SU-DHL-6 (cell line): ENCODE data around the gene SP2.

Source experiments
- H2AFZ ChIP-seq: fragments of 200-600 bp; sonication (generic); 2 replicates; pipeline ENCODE4 v1.6.1; 2014; ENCODE audit warnings: low read depth, mild to moderate bottlenecking, moderate library complexity, mixed read lengths, antibody characterized with exemption, low read length; ENCODE audit not compliant: severe bottlenecking
- H3F3A ChIP-seq: fragments of 200-600 bp; shearing (Covaris generic); 2 replicates; pipeline ENCODE4 v1.6.0; 2016; ENCODE audit warnings: antibody characterized with exemption, mild to moderate bottlenecking; ENCODE audit not compliant: insufficient read depth
- H3K27ac ChIP-seq: fragments of 200-600 bp; sonication (generic); 2 replicates; pipeline ENCODE4 v1.5.1; 2016; ENCODE audit warnings: low read depth, mild to moderate bottlenecking, low read length, moderate library complexity, mixed read lengths
- H3K27me3 ChIP-seq: fragments of 200-600 bp; sonication (generic), shearing (Covaris generic); 2 replicates; pipeline ENCODE4 v1.6.0; 2014; ENCODE audit warnings: mild to moderate bottlenecking, low read length
- H3K36me3 ChIP-seq: fragments of 200-600 bp; sonication (generic); 2 replicates; pipeline ENCODE4 v1.6.1; 2014; ENCODE audit warnings: mild to moderate bottlenecking, low read length, mixed read lengths
- H3K4me2 ChIP-seq: fragments of 300-600, 200-600 bp; shearing (Covaris generic), sonication (generic); 2 replicates; pipeline ENCODE4 v1.6.0; 2014; ENCODE audit warnings: low read length, low read depth, mild to moderate bottlenecking; ENCODE audit not compliant: poor library complexity, severe bottlenecking
- H3K4me3 ChIP-seq: fragments of 200-600 bp; sonication (generic); 2 replicates; pipeline ENCODE4 v1.5.1; 2014; ENCODE audit warnings: antibody characterized with exemption, low read length, mild to moderate bottlenecking, mixed read lengths; ENCODE audit not compliant: insufficient read depth, poor library complexity, severe bottlenecking
- H3K79me2 ChIP-seq: fragments of 200-600 bp; sonication (generic); 2 replicates; pipeline ENCODE4 v1.6.1; 2014; ENCODE audit warnings: mild to moderate bottlenecking, low read length, moderate library complexity; ENCODE audit not compliant: insufficient read depth
- H3K9ac ChIP-seq: fragments of 200-600 bp; sonication (generic); 2 replicates; pipeline ENCODE4 v1.7.0; 2014; ENCODE audit warnings: mild to moderate bottlenecking, low read length
- H3K9me2 ChIP-seq: fragments of 200-600 bp; sonication (generic); replicated peaks from 2 replicates; pipeline ENCODE4 v1.6.1; 2014; ENCODE audit warnings: low read length; ENCODE audit not compliant: insufficient read depth
- H3K9me3 ChIP-seq: fragments of 200-600 bp; sonication (generic); 2 replicates; pipeline ENCODE4 v1.6.1; 2014; ENCODE audit warnings: low read length, mixed read lengths; ENCODE audit not compliant: insufficient read depth
- H4K20me1 ChIP-seq: fragments of 200-600 bp; sonication (generic); 2 replicates; pipeline ENCODE4 v1.6.1; 2014; ENCODE audit warnings: low read depth, mild to moderate bottlenecking, antibody characterized with exemption, low read length, moderate library complexity, mixed read lengths
- EZH2phosphoT487 ChIP-seq: fragments of 200-600 bp; sonication (generic), shearing (Covaris generic); conservative IDR thresholded peaks from 2 replicates; pipeline ENCODE4 v1.6.1; 2018; ENCODE audit warnings: mild to moderate bottlenecking, antibody characterized with exemption, low read length, moderate library complexity, mixed read lengths
- TF ChIP-seq, protein P1 (sequence below): fragments of 200-600 bp; sonication (generic); IDR thresholded peaks from one replicate; pipeline ENCODE4 v1.5.1; 2017; ENCODE audit warnings: antibody characterized with exemption, mild to moderate bottlenecking, low read length, moderate library complexity; ENCODE audit not compliant: insufficient read depth, poor library complexity, severe bottlenecking

SP2 gene

DNA sequence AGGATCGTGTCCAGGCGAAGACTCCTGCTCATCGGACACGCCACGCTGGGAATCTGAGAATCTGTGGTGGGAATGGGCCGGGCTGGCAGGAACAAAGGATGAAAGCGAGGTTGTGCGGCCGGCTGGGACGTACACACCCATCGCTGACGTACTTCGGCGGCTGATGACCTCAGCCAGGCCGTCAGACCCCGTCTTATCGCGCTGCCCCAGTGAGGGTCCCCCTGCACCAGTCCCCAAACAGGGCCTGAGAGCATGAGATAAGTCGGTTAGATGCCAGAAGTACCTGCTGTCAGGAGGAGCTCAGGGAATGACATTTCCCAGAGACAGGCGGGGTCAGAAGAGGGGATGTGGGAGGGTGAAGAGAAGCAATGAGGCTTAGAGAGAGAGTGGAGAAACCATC, 29.1 kb upstream of the SP2 start:
- H3K4me3 ChIP-seq: no peak overlapping the region
- H3K79me2 ChIP-seq: no peaks in the 10 kb centered on the region
- H3K9ac ChIP-seq: no peak overlapping the region
- H3K9me3 ChIP-seq: no peaks in the 10 kb centered on the region
- H3K9me2 ChIP-seq: no peaks in the 10 kb centered on the region
- no peaks in the 10 kb centered on the region for H4K20me1 ChIP-seq
- no peak overlapping the region for H3K4me2 ChIP-seq
- H3K27ac ChIP-seq: no peak overlapping the region
- no peaks in the 10 kb centered on the region for H3K36me3 ChIP-seq
- H3K27me3 ChIP-seq: no peaks in the 10 kb centered on the region
- no peak for TF ChIP-seq EZH2phosphoT487
- TF ChIP-seq, protein P1, sequence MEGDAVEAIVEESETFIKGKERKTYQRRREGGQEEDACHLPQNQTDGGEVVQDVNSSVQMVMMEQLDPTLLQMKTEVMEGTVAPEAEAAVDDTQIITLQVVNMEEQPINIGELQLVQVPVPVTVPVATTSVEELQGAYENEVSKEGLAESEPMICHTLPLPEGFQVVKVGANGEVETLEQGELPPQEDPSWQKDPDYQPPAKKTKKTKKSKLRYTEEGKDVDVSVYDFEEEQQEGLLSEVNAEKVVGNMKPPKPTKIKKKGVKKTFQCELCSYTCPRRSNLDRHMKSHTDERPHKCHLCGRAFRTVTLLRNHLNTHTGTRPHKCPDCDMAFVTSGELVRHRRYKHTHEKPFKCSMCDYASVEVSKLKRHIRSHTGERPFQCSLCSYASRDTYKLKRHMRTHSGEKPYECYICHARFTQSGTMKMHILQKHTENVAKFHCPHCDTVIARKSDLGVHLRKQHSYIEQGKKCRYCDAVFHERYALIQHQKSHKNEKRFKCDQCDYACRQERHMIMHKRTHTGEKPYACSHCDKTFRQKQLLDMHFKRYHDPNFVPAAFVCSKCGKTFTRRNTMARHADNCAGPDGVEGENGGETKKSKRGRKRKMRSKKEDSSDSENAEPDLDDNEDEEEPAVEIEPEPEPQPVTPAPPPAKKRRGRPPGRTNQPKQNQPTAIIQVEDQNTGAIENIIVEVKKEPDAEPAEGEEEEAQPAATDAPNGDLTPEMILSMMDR: no peak
- no peaks in the 10 kb centered on the region for H3F3A ChIP-seq
- H2AFZ ChIP-seq: no peak overlapping the region

DNA sequence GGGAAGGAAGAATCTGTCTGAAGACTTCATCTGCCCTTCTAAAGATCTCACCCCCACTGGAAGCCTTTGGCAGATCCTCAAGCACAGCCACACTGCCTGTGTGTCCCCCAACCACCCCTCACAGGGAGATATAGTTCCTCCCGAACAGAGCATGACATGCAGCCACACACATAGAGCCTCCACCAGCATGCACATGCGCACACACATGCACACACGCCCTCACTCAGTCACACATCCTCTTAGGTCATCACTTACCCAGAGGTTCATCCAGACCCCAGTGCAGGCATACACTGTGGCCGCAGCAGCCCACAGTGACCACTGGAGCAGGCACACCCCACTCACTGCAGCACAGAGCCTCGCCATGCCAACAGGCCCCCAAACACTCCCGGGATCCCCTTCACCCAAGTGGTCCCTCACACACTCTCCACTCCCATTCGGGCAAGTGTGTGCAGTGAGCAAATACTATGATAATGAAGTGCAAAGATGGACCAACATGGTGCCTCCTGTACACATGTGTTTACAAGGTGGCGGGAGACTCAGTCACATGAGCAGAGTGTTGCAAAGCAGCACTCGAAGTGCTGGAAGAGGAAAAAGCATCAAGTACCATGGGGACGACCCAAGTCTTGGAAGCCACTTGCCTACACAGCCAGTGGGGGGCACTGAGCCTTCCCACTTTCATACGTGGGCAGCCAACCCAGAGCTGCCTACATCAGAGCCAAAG, 28.1 kb upstream of the SP2 start:
- no peaks in the 10 kb centered on the region for H3K79me2 ChIP-seq
- H3K9me3 ChIP-seq: no peaks in the 10 kb centered on the region
- no peaks in the 10 kb centered on the region for H4K20me1 ChIP-seq
- H3K9me2 ChIP-seq: no peaks in the 10 kb centered on the region
- no peaks in the 10 kb centered on the region for H3K36me3 ChIP-seq
- H3K9ac ChIP-seq: no peak overlapping the region
- no peak overlapping the region for H3K27ac ChIP-seq
- H3K4me3 ChIP-seq: no peak overlapping the region
- TF ChIP-seq, protein P1: no peak
- H3K4me2 ChIP-seq: no peak overlapping the region
- H3K27me3 ChIP-seq: no peaks in the 10 kb centered on the region
- no peaks in the 10 kb centered on the region for H3F3A ChIP-seq
- no peak overlapping the region for H2AFZ ChIP-seq

DNA sequence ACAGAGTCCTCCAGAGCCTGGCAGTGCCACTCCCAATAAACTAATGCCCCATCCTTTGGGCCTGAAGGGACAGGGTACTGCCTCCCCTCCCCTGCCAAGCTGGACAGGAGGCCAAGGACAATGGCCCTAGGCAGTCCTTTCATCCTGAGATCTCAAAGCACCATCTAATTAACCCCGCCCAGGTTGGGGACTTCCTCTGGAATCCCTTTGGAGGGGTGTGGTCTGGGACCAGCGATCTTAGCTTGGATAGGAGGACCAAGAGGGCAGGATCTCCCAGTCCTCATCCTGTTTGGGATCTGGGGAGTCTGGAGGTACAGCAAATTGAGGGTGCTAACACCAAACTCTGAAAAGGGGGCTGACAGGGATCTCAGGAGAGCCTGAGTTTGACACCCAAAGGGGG, 26.9 kb upstream of the SP2 start:
- H3K4me3 ChIP-seq: no peak overlapping the region
- no peaks in the 10 kb centered on the region for H3K9me2 ChIP-seq
- H3K9me3 ChIP-seq: no peaks in the 10 kb centered on the region
- H3K9ac ChIP-seq: no peak overlapping the region
- H4K20me1 ChIP-seq: no peaks in the 10 kb centered on the region
- H3K4me2 ChIP-seq: no peak overlapping the region
- no peak overlapping the region for H3K27ac ChIP-seq
- H3K79me2 ChIP-seq: no peaks in the 10 kb centered on the region
- H3F3A ChIP-seq: no peaks in the 10 kb centered on the region
- TF ChIP-seq, protein P1: no peak
- TF ChIP-seq EZH2phosphoT487: no peak
- H3K27me3 ChIP-seq: no peaks in the 10 kb centered on the region
- H3K36me3 ChIP-seq: no peaks in the 10 kb centered on the region
- H2AFZ ChIP-seq: no peak overlapping the region
